Measurements from ENCODE around the gene DARS1.

Gene DARS1

DNA sequence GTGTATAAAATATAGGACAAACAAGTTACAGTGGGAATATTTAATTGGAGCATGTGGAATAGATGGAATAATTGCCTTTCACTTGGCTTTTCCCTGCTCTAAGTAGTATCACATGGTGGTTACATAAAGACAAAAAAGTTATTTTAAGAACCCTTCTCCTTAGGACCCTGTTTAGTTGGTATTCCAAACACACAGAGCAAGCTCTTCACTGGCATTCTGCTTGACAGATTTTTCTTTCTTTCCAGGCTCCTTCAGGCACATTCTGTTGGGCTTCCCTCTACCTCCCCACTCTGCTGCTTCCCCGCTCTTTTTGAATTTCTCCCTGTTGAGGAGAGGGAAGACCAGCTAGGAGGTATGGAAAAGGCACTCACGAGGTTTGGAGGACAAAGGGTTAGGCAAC is 29.0 kb upstream of the DARS1 start:
- DNase-seq: no peak

DNA sequence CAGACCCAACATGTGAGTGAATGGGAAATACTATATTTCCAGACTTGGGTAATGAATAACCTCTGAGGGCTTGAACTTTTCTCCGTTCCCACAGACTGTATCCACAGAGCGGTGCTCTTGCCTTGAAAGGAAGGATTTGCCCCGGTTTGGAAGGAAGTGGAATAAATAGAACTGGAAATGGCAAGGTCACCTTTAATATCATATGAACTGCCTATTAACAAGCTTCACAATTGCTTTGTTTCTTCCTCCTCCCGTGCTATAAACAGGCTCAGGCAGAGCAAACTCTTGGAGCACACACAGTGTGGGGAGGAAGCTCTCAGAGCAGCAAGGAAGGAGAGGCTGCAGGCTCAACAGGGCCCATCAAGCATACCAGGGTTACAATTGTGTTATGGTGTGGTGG is 28.5 kb upstream of the DARS1 start:
- DNase-seq: no peak

DNA sequence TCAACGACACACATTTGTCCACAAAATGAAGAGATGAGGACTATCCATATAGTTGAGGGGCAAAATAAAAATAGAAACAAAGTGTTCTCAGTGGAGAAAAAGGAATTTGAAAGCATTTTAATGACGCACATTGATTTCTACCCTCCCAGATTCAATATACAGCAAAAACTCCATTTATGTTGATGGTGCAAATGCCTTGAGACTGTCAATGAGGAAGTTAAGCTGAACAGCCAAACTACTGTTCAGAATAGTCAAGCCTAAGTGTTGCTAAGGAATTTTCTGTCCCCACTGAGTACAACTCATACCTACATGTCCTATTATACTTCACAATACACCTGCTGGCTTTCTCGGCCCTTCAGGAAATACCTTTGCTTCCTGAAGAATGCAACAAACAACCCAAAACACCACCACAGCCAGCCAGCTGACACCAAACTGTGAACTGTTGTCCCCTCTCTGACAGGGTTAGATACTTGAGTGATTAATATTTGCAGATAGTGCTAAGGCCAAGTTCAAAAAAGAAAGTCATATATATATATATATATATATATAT is 27.8 kb upstream of the DARS1 start:
- no peak for DNase-seq

DNA sequence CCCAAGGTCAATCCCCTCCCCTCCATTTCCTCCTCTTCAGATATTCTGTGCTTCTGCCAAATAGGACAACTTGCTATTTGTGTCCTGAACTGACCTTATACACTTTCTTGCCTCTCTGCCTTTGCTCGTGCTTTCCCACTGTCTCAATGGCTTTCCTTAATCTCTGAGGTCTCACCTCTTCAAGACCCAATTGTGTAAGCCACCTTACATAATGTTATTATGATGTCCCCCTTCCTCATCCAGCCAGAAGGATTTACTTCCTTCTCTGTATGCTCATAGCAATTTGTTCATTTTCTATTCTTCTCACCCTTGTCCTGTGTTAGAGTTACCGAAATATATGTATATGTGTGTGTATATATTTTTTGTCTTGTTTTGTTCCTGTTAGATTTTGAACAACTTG is 26.9 kb upstream of the DARS1 start:
- no peak for DNase-seq

DNA sequence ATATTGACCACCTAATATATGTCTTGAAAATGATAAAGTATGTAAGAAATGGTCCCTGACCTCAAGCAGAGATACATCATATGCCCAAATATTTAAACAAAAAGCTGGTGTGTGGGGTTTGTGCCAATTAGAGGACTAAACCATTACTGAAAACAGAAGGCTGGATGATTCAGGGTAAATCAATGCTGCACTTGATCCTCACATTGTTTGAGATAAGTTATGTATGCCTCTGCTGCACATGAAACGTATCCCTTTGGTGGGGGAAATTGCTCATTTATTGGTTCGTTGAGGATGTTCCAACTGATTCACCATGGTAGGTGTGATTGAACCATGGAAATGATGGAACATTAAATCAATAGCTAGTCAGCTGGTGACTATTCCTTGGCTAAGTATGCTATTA is 24.7 kb upstream of the DARS1 start:
- no peak for DNase-seq

DNA sequence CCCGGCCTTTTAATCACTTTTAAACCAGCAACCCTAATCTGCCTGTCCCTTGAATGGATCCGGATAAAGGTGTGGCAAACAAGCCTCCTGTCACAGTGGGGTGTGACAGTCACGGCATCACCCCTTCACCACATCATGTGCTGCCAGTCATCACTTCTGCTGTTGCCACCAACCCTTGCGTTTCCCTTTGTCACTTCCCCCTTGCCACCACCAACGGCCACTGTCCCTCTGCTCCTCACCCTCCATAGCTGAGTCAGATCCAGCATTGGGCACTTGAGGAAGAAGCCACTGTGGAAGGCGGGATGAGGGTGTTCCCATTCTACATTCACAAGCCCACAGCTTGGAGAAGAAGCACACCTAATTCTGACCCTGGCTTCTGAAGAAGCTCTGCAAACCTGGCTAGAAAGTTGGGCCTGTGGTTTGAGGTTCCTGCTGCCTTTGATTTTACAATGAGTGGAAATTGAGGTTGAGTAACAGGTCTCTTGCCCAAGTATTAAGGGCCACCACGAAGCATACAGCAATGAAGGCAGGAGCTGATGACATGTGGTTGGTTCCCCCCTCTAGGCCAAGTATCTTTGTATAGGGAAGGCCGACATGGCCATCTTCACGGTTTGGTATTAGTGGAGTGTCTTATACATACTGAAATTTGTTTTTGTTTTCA is 22.9 kb upstream of the DARS1 start:
- no peak for DNase-seq

DNA sequence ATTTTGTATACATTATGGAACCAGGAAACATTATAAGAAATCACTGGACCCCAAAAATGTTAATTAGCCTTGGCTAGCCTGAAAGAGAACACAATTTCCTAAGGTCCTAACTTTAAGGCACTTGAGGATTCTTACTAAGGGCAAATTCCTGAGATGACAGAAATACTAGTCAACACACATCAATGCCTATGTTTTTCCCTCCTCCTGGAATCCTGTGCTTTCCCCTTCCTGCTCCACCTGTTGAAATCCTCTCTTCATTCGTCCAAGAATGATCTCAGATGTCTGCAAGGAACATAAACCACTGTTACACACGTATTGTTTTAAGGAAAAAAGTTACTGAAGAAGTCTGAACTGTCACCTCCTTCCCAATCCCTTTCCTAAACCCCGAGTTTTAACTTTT is 21.2 kb upstream of the DARS1 start:
- no peak for DNase-seq

DNA sequence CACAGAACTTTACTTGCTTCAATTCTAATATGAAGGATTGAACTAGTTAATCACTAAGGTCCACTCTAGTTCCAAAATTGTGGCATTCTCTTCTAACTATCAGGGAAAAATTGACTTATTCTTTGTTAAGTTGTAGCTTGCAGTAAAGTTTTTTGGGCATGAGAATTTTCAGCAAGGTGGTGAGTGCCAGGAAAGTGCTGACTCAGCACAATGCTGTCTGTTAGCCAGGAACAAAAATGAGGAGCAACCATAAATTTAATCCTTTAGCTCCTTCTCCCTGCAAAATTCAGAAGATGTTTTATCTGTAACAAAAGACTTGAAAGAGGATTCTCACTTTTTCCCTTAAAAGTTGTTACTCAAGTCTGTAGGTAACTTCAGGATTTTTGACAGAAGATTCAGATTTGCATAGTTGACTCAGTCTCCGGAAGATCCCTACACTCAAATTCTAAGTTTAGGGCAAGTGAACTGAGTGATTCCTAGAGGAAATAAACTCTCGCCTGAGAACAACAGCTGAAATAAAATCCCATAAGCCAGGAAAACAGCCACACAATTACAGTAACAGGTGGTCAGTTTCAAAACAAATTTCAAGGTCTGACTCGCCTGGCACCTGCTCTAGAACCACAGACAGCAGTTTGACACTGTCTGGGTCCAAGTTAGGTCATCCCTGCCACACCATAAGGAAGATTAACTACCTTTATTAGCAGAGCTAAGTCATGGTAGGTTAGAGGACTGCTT is 20.2 kb upstream of the DARS1 start:
- DNase-seq: no peak

DNA sequence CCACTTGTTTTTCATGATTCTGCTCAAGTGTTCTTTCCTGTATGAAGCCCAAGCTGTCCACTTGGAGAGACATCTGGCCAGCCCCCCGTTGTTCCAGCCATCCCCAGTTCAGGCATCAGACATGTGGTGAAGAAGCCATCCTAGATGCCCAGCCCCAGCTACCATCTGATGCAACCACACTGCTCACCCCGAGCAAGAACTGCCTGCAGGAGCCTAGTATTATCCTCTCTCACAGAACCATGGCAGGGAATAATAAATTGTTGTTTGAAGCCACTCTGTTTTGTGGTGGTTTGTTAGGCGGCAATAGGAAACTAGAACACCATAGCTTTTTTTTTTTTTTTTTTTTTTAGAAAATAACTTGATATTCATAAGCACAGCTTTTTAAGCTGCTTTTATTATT is 19.5 kb upstream of the DARS1 start:
- peak; percentile 63 for DNase-seq

DNA sequence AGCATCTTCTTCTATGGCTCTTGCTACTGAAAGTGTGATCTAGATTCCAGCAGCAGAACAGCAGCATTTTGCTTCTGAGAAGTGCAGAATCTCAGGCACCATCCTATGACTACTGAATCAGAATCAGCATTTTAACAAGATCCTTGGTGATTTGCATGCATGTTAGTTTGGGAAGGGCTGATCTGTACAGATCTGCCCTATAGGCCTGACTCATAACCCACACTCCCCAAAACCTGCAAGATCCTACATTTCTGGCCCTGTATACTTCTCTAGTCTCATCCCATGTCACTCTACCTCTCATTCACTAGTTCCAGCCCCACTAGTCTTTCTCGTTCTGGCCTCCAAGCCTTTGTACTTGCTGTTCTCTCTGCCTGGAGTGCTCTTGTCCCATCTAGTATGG is 15.7 kb upstream of the DARS1 start:
- no peak for DNase-seq

DNA sequence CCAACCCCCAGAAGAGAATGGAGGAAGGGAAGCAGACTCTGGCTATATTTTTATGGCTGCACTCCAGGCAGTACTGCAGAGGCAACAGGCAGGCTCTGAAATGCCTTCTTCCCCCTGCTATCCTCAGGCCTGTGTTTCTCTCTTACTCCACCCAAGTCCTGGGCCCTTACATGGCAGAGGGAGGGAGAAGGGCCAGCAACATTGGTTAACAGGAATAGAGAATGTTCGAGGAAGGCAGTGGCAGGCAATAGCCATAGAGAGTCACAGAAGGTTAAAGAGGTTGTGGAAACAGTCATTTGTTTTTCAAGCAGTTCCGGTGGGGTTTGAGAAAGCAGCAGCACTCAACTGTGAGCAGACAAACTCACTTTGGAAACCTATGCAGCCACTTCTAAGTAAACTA is 15.1 kb upstream of the DARS1 start:
- no peak for DNase-seq

DNA sequence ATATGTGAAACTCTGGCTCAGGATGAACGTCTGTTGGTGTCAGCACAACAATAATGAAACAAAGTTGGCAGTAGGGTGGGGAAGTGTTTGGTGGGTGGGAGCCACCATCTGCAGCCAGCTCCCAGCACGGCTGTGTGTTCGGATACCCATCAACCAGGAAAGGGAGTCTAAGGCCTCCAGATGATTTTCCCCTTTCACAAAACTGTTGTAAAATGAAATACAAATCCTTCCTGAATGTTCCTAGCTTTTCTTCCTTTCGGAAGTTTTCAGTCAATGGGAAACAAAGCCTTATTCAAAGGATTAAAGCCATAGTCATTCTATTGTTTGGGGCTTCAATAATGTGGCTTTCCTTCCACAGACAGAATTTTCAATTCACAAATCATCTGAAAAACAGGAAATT is 14.5 kb upstream of the DARS1 start:
- DNase-seq: no peak

DNA sequence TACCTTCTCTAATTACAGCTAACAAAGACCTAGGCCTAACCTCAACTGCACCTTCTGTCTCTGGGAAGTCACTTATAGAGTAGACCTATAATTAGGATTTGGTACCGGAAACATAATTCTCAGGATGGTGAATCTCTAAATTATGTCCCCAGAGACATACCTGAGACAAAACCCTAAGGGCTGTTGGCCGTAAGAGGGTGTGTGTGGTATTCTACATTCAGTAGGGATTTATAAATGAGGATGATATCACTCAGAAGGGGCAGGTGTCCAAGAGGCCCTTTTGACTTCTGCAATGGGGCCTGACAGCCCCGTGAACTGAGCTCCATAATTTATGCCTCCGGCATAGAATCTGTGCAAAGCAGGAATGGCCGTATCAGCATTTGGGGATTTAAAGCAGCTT is 13.5 kb upstream of the DARS1 start:
- no peak for DNase-seq

DNA sequence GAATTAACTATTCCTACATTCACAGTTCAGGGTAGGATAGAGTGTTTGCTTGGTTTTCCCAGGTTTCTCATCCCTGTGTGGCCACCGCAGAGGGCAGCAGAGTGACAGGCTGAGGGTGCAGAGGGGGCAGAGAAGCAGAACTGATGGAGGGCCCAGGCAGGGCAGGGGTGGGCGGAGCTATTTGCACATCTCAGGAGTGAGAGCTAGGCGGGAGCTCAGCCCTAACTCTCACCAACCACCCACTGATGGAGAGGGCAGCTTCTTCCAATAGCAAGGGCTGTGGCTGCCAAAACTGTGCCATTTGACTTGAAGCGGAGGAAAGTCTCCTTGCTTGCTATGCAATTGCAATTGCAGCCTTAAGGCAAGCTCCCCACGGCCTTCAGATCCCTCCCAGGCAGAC is 12.0 kb upstream of the DARS1 start:
- peak; percentile 15 for DNase-seq

DNA sequence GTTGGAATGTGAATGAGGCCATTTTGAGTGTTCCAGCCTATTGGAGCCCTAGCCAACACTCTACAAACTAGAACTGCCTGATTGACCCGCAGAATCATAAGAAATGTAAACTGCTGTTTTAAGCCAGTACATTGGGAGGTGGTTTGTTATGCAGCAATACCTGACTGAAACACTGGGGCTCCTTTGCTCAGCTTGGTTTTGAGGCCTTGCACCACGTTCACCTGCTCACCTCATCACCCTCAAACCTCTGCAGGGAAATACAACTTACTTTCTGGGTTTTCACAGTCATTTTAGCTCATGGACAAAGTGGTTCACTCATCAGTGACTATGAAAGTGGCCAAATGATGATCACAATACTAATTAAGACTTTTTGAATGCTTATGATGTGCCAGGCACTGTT is 10.9 kb upstream of the DARS1 start:
- no peak for DNase-seq

DNA sequence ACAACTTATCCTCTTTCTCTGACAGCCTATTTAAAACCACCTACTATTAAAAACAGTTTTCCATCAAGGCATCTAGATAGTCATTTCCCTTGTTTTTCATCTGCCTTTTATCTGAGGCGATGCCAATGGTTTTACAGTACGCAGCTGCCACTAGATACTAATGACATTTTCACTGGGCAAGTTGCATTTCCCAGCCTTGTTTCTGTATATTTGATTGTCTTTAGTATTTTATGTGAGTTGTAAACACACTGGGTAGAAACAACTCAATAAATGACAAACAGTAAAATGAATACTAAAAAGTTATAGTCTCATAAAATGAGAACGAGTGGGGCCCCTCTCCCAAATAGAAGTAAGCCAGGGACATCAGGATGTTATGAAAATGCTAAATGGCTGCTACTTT is 8.9 kb upstream of the DARS1 start:
- DNase-seq: no peak

DNA sequence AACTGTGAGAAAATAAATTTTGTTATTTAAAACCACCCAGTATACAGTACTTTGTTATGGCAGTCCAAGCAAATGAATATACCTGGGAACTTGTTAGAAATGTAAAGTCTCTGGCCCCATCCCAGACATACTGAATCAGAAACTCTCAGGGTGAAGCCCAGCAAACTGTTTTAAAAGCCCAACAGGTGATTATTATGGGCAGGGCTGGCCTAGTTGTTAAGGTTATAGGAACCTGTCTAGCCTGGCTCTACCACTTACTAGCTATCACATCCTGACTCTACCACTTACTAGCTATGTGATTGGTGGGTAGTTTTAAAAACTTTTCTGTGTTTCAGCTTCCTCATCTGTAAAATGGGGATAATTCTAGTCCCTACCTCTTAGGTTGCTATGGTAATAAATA is 8.0 kb upstream of the DARS1 start:
- DNase-seq: no peak

DNA sequence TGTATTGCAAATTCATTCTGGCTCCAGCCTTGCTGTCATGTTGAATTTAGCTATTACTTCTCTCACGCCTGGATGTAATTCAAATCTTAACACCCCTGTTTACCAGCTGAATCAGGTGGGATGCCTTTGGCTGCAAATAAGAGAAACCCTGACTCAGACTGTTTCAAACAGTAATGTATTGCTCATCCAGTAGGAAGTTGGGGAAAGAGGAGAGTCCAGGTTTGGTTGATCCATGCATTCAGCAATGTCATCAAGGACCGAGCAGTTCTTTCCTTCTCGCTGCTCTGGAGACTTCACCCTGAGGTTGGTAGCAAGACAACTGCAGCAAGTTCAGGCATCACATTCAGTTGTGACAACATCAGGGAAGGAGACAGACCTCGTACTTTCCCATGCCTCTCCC is 6.4 kb upstream of the DARS1 start:
- no peak for DNase-seq

DNA sequence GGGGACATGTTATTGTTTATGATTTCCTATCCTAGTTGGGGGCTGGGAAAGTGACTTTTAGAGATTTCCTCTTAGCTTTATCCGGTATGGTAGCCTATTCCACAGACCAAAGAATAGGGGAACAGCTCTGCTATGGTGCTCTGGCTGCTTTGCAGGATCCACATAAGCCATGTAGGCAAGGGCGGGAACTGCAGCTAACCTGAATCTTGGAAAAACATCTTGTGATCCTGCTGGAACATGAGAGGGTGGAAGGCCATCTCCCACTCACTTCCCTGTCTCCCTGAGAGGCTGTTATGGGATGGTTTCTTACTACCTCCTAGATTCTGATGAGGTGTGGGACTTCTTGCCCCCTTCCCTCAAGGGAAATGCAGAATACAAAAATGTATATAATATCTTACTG is 2.0 kb upstream of the DARS1 start:
- DNase-seq: no peak

DNA sequence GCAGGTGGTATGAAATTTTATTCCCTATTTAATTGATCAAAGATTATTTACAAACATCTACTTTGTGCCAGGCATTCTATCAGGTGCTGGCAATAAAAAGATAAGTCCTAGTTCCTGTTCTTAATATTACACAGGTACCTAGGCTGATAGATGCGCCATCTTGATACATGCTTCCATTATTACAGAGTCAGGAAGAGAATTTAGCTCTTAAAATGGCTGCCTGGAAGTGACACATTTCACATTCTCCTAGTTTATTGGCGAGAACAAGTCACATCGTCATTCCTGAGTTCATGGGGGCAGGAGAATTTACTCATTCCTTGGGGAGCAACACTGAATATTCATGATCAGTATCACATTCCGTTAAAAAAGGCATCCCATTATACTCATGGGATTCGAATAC is 1.1 kb upstream of the DARS1 start:
- no peak for DNase-seq

DNA sequence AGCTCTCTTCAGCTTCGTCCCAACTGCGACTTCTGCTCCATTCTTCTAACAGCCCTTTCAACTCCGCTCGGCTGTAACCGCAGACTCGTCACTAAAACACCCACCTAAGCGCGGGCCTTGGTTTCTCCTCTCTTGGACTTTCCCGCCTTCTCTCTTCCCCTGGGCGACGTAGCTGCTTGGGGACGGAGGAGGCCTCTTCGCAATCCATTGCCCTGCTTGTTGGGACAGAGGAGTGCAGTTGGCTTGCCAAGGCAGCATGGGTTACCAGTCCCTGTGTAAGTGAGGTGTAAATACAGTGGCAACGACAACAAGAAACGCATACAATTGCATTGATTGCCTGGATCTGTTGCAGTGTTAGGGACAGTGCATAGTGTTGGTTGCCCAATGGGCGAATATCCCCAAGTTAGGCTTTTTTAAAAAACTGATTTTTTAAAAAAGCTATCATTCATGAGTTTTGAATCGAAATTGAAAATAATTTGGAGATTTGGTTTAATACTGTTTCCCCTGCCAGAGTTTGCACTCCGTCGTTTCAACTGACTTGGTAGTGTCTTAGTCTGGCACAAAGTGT is 484 bp upstream of the DARS1 start:
- no peak for DNase-seq

DNA sequence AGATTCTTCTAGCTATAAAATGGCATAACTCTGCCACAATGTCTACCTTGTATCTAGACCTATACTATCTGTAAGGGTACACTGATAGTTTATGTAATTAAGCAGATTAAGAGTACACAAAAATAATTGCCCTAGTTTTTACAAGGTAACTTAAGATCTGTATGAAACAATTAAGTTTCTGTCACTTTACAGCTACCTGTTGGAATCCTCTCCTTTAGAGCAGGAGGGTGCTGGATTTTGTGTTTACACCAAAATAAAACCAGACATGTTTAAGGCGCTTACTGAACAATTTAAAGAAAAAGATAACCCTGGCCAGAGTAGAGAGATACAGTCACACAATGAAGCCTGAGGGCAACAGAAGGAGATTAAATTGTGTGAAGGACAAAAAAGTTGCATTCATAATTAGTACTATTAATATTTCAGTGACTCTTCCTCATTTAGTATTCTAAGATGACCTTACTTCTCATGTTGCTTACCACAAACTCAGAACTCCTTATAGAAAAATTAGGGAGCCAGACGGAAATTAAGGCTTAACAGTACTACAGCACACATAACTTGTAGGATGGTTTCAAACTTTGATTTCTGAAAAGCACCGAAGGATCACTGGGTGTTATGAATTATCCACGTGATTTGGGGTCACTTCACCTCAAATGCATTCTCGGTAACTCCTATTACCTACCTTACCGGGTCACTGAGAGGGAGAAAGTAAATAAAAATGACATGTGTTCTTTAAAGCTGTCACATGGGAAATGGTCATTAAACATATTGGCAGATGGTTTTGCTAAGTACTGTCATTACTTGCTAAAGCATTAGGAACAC is 1.0 kb downstream of the DARS1 start:
- DNase-seq: no peak

DNA sequence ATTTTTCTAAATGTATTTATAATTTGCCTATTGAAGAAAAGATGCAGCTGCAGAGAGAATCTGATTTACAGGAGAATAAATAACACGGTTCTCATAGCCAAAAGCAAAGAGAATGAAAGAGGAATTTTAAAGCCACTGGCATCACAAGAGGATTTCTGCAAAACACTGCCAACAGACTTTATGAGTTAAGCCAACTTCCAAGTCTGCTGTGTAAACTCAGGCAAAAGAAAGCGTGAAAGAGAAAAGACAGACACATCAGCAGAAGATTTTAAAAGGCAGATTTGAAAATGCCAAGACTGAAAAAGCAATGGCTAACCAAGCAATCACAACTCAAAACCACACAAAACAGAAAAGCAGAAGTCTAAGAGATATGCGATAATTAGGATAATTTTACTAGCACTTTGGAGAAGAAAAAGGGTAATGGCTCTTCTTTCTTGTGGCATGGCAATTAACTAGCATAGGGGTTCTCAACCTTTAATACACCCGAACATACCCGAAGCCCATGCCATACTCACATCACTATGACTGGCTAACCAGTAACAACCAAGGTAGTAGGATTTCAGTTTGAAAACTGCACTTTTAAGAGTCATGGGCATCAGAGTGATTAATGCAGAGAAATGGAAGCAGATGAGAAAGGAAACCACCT is 4.9 kb downstream of the DARS1 start:
- DNase-seq: no peak

All from NCI-H345 (cell line).